Kidney epithelial cell (primary cell): ENCODE measurements around the gene NRG2. TPM values are rescaled to one million over a fixed set of nuclear protein-coding genes. Genes with fewer than 3 reads are reported as not detected.

Experiments
- DNase-seq: peaks from one replicate; pipeline ENCODE4 v3.0.0-alpha.2; 2010; ENCODE audit warnings: low read depth
- H3K27me3 ChIP-seq: 2 replicates; pipeline ENCODE4 v1.6.0; 2011; ENCODE audit warnings: low read length; ENCODE audit not compliant: control insufficient read depth, insufficient read depth
- H3K36me3 ChIP-seq: 2 replicates; pipeline ENCODE4 v1.5.1; 2011; ENCODE audit warnings: low read length; ENCODE audit not compliant: control insufficient read depth, insufficient read depth
- H3K4me3 ChIP-seq: 2 replicates; pipeline ENCODE4 v1.5.1; 2011; ENCODE audit warnings: low read depth, mild to moderate bottlenecking, control low read depth, low read length
- total RNA-seq: library from RNA; depleted of rRNA; stranded (reverse); fragments of >200 nt; gene quantifications from 2 replicates; pipeline ENCODE4 v1.2.3, GENCODE V29; 2015
- TF ChIP-seq, protein P1 (sequence below): IDR thresholded peaks from 2 replicates; pipeline ENCODE4 v1.5.1; 2011; ENCODE audit warnings: mild to moderate bottlenecking, moderate library complexity, low read length, control low read depth, inconsistent platforms; ENCODE audit not compliant: insufficient read depth, poor library complexity, severe bottlenecking

NRG2 gene
- total RNA-seq, 1 donor from 2014 or later: not detected

DNA sequence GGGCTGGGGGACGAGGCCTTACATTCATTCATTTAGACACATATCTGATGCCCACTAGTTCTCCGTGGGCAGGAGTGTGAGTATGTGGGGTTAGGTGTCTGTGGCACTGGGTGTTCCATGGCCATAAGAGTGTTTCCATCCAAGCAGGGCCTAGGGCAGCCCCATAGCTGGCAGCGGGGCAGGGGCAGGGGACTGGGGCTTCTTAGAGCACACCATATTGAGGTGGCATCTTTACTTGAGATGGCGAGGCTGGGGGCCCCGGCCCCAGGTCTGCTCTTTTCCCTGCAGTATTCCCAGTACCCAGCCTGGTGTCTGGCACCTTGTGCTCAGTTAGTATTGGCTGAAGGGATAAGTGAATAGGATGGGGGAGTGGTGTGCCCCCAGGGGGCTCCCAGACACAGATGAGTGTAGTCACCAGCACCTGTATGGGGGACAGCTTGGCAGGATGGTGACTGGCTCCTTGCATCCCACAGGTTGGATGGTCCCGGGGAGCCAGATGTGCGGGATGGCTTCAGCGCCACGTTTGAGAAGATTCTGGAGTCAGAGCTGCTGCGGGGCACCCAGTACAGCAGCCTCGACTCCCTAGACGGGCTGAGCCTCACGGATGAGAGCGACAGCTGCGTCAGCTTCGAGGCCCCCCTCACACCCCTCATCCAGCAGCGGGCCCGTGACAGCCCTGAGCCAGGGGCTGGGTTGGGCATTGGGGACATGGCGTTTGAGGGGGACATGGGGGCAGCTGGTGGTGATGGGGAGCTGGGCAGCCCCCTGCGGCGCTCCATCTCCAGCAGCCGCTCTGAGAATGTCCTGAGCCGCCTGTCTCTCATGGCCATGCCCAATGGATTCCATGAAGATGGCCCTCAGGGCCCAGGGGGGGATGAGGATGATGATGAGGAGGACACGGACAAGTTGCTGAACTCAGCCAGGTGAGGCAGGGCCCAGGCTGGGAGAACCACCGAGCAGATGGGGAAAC, 230.0 kb downstream of the NRG2 start:
- no peaks in the 10 kb centered on the region for H3K36me3 ChIP-seq
- H3K4me3 ChIP-seq: no peak overlapping the region
- no peak for DNase-seq
- TF ChIP-seq, protein P1, sequence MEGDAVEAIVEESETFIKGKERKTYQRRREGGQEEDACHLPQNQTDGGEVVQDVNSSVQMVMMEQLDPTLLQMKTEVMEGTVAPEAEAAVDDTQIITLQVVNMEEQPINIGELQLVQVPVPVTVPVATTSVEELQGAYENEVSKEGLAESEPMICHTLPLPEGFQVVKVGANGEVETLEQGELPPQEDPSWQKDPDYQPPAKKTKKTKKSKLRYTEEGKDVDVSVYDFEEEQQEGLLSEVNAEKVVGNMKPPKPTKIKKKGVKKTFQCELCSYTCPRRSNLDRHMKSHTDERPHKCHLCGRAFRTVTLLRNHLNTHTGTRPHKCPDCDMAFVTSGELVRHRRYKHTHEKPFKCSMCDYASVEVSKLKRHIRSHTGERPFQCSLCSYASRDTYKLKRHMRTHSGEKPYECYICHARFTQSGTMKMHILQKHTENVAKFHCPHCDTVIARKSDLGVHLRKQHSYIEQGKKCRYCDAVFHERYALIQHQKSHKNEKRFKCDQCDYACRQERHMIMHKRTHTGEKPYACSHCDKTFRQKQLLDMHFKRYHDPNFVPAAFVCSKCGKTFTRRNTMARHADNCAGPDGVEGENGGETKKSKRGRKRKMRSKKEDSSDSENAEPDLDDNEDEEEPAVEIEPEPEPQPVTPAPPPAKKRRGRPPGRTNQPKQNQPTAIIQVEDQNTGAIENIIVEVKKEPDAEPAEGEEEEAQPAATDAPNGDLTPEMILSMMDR: no peak
- peaks cover 6% of the 10 kb centered on the region for H3K27me3 ChIP-seq

- no peak for DNase-seq
- TF ChIP-seq, protein P1: no peak
- H3K27me3 ChIP-seq: peaks cover 6% of the 10 kb centered on the region
- H3K36me3 ChIP-seq: no peaks in the 10 kb centered on the region
- H3K4me3 ChIP-seq: no peak overlapping the region
Measured at GRCh38 chr5:139812323-139812722, 230.8 kb downstream of the NRG2 start.

- Histone ChIP-seq H3K4me3 (no peak overlapping the region), H3K36me3 (no peaks in the 10 kb centered on the region), H3K27me3 (peaks cover 5% of the 10 kb centered on the region)
- TF ChIP-seq, protein P1: no peak
- no peak for DNase-seq
Measured at GRCh38 chr5:139811274-139811607, 231.9 kb downstream of the NRG2 start.

DNA sequence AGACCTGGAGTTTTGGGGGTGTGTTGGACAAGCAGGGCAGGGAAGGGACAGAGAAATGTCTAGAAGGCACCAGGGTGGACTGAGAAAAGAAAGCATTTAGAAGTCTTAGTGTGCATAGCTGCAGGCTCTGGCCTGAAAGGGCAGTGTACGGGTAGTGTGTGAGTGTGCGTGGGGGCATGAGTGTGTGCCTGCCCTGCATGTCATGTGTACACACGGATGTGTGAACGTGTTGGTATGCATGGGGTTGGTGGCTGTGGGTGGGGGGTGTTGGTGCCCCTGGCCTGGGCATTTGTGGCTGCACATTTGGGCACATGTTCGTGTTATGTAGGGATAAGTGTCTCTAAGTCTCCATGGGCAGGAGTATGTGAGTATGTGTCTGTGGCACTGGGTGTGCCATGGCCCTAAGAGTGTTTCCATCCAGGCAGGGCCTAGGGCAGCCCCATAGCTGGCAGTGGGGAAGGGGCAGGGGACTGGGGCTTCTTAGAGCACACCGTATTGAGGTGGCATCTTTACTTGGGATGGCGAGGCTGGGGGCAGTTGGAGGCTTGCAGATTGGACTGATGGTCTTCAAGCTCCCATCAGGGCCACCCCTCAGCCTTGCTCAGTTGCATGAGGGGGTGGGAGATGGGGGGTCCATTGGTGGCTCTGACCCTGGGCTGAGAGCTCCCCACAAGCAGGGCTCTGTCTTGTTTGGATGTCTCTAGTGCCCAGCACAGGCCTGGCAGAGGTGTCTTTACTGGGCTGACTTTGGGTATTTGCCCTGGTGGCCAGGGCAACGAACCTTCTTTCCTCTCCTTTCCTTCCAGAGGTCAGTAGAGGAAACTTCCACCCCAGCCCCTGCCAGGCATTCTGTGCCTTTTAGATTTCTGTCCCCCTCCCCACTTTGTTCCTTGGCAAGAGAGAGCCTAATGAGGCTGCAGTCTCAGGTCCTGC, 232.5 kb downstream of the NRG2 start:
- no peak overlapping the region for H3K4me3 ChIP-seq
- peaks cover 5% of the 10 kb centered on the region for H3K27me3 ChIP-seq
- no peak for DNase-seq
- H3K36me3 ChIP-seq: no peaks in the 10 kb centered on the region
- TF ChIP-seq, protein P1: no peak

DNA sequence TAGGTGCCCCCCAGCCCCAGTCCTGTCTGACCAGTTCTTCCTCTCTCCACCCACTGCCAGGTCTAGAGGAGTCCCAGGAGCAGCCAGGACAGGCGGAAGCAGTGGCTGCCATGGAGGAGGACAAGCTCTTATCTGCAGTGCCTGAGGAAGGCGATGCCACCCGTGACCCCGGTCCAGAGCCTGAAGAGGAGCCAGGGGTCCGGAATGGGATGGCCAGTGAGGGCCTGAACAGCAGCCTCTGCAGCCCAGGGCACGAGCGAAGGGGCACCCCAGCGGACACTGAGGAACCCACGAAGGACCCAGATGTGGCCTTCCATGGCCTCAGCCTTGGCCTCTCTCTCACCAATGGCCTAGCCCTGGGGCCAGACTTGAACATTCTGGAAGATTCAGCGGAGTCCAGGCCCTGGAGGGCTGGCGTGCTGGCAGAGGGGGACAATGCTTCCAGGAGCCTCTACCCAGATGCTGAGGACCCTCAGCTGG, 233.7 kb downstream of the NRG2 start:
- TF ChIP-seq, protein P1: no peak
- H3K36me3 ChIP-seq: no peaks in the 10 kb centered on the region
- H3K4me3 ChIP-seq: no peak overlapping the region
- peaks cover 7% of the 10 kb centered on the region for H3K27me3 ChIP-seq
- DNase-seq: no peak
